ENCODE measurements around the gene ACAD9.

DNA sequence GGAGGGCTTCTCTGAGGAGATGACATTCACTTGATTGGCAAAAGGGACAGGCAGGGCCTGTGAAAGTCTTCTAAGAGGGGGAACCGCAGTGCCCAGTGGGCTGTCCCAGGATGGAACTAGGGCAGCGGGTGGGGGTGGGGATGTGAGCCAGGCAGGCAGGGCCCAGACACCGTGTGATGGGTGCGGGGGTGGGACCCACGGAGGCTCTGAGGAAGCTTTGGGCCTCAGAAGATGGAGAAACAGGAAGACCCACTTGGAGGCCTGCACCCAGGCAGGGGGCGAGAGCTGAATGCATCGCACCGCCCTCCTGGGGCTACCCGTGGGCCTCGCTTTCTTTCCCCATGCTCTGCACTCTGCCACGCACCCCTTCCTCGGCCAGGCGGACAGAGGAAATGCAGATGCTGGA is 32.9 kb upstream of the ACAD9 start:
- TF ChIP-seq MAZ (CRISPR knock-in tag; conservative IDR thresholded peaks at IDR 0.05 in 1 of 2, IDR thresholded peaks at IDR 0.05 in 1 of 2) (no peak), RBM22 (IDR thresholded peaks at IDR 0.05; ENCODE audit: low read depth, low read length, poor library complexity, severe bottlenecking) (no peak), POLR2A (conservative IDR thresholded peaks at IDR 0.05) (no peak)
- TF ChIP-seq, protein P1, sequence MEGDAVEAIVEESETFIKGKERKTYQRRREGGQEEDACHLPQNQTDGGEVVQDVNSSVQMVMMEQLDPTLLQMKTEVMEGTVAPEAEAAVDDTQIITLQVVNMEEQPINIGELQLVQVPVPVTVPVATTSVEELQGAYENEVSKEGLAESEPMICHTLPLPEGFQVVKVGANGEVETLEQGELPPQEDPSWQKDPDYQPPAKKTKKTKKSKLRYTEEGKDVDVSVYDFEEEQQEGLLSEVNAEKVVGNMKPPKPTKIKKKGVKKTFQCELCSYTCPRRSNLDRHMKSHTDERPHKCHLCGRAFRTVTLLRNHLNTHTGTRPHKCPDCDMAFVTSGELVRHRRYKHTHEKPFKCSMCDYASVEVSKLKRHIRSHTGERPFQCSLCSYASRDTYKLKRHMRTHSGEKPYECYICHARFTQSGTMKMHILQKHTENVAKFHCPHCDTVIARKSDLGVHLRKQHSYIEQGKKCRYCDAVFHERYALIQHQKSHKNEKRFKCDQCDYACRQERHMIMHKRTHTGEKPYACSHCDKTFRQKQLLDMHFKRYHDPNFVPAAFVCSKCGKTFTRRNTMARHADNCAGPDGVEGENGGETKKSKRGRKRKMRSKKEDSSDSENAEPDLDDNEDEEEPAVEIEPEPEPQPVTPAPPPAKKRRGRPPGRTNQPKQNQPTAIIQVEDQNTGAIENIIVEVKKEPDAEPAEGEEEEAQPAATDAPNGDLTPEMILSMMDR (IDR thresholded peaks at IDR 0.05 in 2 of 3, conservative IDR thresholded peaks at IDR 0.05 in 1 of 3; ENCODE audit: insufficient read depth in 2 of 3, low read depth in 1 of 3, low read length in 3 of 3), result no peak
- TF ChIP-seq, protein P2, sequence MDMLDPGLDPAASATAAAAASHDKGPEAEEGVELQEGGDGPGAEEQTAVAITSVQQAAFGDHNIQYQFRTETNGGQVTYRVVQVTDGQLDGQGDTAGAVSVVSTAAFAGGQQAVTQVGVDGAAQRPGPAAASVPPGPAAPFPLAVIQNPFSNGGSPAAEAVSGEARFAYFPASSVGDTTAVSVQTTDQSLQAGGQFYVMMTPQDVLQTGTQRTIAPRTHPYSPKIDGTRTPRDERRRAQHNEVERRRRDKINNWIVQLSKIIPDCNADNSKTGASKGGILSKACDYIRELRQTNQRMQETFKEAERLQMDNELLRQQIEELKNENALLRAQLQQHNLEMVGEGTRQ (CRISPR knock-in tag; IDR thresholded peaks at IDR 0.05), result no peak
- TF ChIP-seq, protein P3, sequence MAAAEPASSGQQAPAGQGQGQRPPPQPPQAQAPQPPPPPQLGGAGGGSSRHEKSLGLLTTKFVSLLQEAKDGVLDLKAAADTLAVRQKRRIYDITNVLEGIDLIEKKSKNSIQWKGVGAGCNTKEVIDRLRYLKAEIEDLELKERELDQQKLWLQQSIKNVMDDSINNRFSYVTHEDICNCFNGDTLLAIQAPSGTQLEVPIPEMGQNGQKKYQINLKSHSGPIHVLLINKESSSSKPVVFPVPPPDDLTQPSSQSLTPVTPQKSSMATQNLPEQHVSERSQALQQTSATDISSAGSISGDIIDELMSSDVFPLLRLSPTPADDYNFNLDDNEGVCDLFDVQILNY (CRISPR knock-in tag; IDR thresholded peaks at IDR 0.05), result no peak
